Activated CD4-positive, alpha-beta T cell treated with anti-CD3 and anti-CD28 coated beads, Interleukin-2, amount 50 U/mL, for 1 hour (primary cell): ENCODE data around the gene FGD5.
A peak's percentile ranks its signal among the peaks of the same experiment; 100 is the strongest.

Source experiments
- DNase-seq: peaks from one replicate; pipeline ENCODE4 v3.0.0-alpha.2; 2020

Gene FGD5

GRCh38 chr3:14857506-14857905 lies 38.7 kb downstream of the FGD5 start:
- DNase-seq: no peak

- no peak for DNase-seq
Observed at GRCh38 chr3:14858105-14858504, 39.3 kb downstream of the FGD5 start.

GRCh38 chr3:14859880-14860279 lies 41.1 kb downstream of the FGD5 start:
- no peak for DNase-seq

GRCh38 chr3:14861031-14861430 lies 42.3 kb downstream of the FGD5 start:
- DNase-seq: no peak

DNA sequence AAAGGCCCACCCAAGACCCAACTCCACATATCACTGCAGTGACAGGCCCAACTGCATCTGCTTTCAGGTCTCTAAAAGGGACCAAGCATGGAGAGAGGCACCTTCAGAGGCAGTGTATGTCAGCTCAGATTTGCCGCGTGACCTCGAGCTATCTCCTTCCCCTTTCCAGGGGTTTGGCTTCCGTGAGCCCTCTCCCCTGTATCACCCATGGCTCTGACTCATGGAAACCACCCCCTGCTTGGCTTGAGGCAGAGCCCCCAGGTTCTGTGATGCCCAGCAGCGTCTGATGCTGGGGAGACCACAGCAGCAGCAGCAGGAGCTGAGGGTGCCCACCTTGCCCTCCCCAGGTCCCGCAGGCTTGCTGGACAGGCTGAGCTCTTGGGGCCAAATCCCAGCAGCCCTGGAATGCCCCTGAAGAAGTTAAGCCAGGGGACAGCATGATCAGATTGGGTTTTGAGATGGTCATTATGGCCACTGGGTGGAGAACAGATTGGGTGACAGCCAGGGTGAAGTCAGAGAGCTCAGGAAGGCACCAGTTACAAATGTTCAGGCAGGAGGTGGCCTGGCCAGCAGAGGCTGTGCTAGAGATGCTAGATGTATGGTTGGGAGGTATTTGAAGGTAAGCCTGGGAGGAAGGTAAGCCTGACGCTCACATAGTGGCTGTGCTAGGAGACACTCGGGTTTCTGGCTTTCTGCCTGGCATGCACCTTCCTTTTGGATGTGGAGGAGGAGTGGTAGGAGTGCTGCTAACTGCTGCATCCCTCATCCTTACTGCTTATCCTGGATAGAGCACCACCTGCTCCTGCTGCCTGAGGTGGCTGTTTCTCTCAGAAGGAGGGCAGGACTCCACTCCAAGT lies 42.9 kb downstream of the FGD5 start:
- no peak for DNase-seq

DNA sequence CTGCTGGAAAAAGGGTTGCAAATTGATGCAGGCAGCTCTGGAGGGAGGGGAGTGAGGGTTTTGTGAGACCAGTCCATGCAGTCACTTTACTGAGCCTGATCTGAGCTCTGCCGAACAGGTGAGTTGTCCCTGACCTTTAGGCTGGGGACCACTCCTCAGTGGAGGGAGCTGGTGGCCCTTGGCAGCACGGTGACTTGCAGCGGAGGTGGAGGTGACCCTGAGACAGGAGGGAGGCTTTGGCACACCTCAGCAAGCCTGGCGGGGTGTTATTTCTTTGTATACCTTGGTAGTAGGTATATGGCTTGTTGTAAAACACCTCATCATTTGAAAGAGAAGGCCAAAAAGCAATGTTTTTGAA lies 43.5 kb downstream of the FGD5 start:
- DNase-seq: no peak

DNA sequence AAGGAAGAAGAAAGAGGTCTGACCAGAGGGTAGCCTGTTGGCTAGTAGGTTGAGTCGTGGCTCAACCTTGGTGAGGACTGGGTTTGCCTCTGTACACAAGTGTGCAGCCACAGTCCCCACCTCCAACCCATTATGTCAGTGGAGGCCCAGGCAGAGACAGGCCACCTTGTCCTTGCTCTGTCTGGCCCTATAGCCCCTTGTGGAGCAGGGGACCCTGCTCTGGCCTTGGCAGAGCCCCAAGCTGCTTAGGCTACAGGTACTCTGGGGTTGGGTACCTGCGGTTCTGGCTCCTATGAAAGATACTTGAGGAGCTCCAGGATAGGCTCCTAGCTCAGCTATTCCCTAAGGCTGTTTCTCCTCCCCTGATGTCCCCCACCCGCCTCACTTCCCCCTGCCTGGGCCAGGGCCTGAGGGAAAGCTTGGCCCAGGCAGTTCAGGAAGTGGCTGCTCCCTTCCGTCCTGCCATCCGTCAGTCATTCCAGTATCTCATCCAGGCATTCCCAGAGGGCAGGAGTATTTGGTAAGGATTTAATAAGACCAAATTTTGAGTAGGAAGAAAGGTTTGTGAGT lies 44.0 kb downstream of the FGD5 start:
- DNase-seq: no peak

DNA sequence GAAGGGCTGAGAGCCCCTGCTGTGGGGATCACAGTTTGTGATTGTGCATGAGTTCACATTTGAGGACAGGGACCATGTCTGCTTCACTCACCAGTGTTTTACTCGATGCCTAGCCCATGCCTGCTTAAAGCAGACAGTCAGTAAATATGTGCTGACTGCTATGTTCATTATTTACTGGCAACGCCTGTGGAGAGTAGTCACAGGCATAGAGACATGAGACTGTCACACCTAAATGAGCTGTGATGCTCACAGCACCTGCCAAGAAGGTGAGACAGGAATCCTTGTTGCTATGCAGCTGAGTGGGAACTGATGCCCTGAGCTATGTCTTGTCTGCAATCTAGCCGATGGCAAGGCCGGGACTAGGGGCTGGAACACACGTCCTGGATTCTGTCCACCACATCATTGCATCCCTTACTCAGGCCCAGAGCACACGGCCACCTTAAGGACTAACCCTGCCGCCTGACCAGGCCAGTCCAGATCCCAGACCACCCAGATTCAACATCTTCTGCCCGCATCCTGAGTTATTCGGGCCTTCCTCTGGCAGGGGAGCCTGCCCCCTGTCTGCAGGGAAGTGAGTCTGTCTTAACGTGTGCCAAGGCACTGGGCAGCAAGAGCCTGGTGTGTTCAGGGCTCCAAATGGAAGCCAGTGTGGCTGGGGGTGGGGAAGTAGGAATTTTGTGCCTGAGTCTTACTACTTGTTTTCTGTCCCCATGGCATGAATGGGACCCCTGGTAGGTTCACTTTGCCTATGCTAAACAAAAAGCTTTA lies 44.8 kb downstream of the FGD5 start:
- DNase-seq: no peak

GRCh38 chr3:14864131-14864530 lies 45.4 kb downstream of the FGD5 start:
- DNase-seq: no peak

DNA sequence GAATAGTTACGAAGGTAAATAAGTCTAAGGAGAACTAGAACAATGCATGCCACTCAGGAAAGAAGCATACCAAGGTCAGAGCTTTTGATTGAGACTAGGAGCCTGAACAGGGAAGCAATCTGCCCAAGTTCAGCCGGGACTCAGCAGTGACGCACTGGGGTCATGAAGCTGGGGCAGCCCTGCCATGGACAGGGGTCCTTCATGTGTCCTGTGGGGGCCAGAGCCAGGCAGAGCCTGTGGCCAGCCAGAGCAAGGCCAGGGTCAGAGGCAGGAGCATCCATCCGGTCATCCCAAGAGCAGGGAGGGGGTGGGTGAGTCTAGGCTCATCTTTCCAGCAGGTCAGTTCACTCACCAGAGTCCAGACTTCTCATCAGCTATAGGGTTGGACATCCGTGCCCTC lies 47.9 kb downstream of the FGD5 start:
- DNase-seq: no peak

GRCh38 chr3:14867936-14868570 lies 49.3 kb downstream of the FGD5 start:
- no peak for DNase-seq

DNA sequence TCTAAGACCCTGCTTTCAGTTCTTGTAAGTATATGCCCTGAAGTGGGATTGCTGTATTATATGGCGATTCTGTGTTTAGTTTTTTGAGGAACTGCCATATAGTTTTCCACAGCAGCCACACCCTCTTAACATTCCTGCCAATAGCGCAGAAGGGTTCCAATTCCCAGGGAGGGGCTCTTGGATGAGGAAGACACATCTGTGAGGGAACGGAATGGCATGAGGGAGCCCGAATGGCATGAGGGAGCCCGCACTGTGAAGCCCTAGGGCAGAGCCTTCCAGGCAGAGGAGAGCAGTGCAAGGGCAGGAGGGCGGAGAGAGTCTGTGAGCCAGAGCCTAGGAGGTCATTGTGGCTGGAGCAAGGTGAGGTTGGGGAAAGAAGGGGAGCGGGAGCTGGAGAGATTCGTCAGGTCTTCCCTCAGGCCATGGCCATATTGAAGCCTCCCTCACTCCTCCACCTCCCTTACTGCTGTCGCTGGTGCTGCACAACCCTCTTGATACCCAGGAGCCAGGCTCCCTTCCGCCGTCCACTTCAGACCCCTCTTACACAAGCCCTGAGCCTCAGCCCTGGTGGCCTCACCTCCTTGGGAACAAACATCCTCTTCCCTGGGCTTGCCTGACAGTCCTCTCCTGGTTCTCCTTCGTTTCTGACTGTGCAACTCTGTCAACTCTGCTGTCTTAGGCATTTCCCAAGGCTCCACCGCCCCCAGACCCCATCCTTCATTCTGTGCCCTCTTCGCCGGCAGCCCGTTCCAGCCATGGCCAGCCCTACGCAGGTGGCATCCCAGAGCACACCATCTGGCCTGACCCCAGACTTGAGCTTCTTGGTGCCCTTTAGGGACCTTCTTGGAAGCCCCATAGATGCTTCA lies 51.4 kb downstream of the FGD5 start:
- no peak for DNase-seq

DNA sequence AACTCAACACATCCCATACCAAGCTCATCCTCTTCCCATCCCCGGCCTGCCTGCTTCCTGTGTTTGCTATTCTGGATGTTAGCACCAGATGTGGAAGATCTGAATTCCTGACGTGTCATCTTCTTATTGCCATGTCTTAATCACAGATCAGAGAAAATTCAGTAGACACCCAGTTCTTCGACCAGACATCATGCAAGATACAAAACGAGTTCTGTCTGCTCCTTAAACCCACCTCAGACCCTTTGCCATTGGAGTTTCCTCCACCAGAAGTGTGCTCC lies 52.0 kb downstream of the FGD5 start:
- no peak for DNase-seq

- no peak for DNase-seq
Observed at GRCh38 chr3:14871456-14872200, 52.9 kb downstream of the FGD5 start.

GRCh38 chr3:14872706-14873105 lies 53.9 kb downstream of the FGD5 start:
- DNase-seq: no peak

DNA sequence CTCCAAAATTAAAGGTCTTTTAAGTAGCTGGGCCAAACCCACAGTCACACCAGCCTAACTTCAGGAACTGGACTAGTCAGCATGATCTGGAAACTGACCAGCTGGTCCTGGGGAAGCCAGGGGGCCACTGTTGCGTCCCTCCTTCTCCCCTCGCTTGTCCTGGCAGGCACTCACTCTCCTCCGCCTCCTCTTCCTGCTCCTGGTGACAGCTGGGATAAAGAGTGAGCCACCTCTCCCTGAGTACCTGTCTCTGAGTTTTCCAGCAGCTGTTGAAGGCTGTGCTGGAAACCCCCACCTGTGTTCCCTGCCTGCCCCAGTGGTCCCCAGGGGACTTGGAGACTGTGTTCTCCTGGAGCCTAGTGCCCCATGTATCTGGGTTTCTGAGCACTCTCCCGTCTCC lies 56.0 kb downstream of the FGD5 start:
- no peak for DNase-seq

GRCh38 chr3:14875411-14876175 lies 56.8 kb downstream of the FGD5 start:
- DNase-seq: no peak

DNA sequence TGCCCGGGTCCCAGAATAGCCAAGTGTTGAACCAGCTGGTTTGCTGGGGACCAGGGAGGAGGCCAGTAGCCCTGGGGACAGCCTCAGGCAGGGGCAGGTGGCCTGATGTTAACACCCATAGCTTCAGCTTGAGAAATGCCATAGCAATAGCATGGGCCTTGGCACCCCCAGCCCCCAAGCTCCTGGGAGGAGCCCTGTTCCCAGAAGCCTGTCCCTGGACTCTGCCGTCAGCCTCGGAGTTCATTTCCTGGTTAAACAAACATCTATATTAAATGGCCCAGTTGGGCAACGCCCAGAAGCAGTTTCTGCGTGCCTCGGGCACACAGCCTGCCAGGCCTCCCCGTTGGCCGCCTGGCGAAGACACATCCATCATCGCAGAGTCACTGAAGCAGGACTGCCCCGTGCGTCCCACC lies 58.2 kb downstream of the FGD5 start:
- no peak for DNase-seq

- DNase-seq: no peak
Observed at GRCh38 chr3:14877469-14877868, 58.7 kb downstream of the FGD5 start.

DNA sequence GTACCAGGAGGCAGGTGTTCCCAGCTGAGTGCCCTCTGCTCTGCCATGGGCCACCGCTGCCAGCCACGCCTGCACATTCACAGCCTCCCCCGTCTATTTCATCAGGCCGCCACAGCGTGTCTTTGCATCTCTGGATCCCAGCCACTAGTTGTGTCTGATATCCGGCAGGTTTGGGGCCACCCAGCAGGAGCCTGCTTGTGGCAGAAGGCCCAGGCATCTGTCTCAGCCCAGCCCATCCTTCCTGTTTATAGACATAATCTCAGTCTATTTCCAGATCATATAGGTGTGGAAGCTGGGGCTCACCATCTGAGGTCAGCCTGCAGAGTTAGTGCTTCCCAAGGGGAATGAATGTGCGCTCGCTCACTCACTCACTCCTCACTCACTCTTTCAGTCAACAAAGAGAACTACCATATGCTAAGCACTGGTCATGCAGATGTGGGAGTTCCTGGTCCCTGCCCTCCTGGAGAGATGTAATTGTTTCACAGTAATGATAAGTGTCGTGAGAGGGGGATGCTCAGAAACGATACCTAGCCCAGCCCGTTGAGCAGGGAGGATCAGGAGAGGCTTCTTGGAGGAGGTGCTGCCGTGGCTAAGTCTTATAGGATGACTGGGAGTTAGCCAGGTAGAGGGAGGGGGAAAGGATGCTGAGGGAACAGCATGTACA lies 60.6 kb downstream of the FGD5 start:
- DNase-seq: peak; percentile 35
